K562 (cell line): ENCODE measurements around the gene COMTD1. TPM values are rescaled to one million over a fixed set of nuclear protein-coding genes. Genes with fewer than 3 reads are reported as not detected.

ENCODE experiments used
- BACH1 ChIP-seq: fragments of 200-800 bp; sonication (Bioruptor generic); IDR thresholded peaks from 2 replicates; pipeline ENCODE4 v1.6.1; 2016; ENCODE audit warnings: missing genetic modification characterization, missing compliant biosample characterization
- CAMTA2 ChIP-seq: fragments of 250-450 bp; sonication (Bioruptor Pico); conservative IDR thresholded peaks from 2 replicates; pipeline ENCODE4 v1.5.1; 2022
- CLOCK ChIP-seq: fragments of 250-450 bp; sonication (Bioruptor Pico); IDR thresholded peaks from 2 replicates; pipeline ENCODE4 v1.4.0; 2020; ENCODE audit warnings: mild to moderate bottlenecking, moderate library complexity, borderline replicate concordance
- CREB3L1 ChIP-seq: fragments of 450-650 bp; IDR thresholded peaks from 2 replicates; pipeline ENCODE4 v1.6.1; 2014; ENCODE audit warnings: low read depth, mild to moderate bottlenecking, moderate library complexity, borderline replicate concordance
- DEAF1 ChIP-seq: fragments of 450-650 bp; formaldehyde crosslinking; IDR thresholded peaks from 2 replicates; pipeline ENCODE4 v1.4.0; 2020; ENCODE audit warnings: mild to moderate bottlenecking, moderate library complexity
- E2F5 ChIP-seq: sonication (generic); formaldehyde crosslinking; IDR thresholded peaks from 2 replicates; pipeline ENCODE4 v1.8.0; 2022; ENCODE audit warnings: mild to moderate bottlenecking, missing genetic modification reagents
- ETS2 ChIP-seq: IDR thresholded peaks from 2 replicates; pipeline ENCODE4 v1.6.1; 2016; ENCODE audit warnings: borderline replicate concordance, missing genetic modification characterization, mild to moderate bottlenecking, moderate library complexity, missing compliant biosample characterization; ENCODE audit not compliant: poor library complexity, severe bottlenecking
- MBD1 ChIP-seq: fragments of 250-450 bp; sonication (Bioruptor Pico); IDR thresholded peaks from 2 replicates; pipeline ENCODE4 v1.8.0; 2022; ENCODE audit warnings: inconsistent platforms
- NCOA1 ChIP-seq: fragments of 450-650 bp; IDR thresholded peaks from 2 replicates; pipeline ENCODE4 v1.6.1; 2016; ENCODE audit warnings: low read depth
- NCOR1 ChIP-seq: fragments of 450-650 bp; IDR thresholded peaks from 2 replicates; pipeline ENCODE4 v1.6.1; 2016; ENCODE audit warnings: mild to moderate bottlenecking, moderate library complexity
- PCBP2 ChIP-seq: fragments of 200-400 bp; formaldehyde crosslinking; IDR thresholded peaks from 2 replicates; pipeline ENCODE4 v1.6.1; 2018; ENCODE audit warnings: low read length, low read depth, mild to moderate bottlenecking, moderate library complexity; ENCODE audit not compliant: poor library complexity, severe bottlenecking
- SAP30 ChIP-seq: fragments of 200-600 bp; sonication (generic); IDR thresholded peaks from 2 replicates; pipeline ENCODE4 v1.6.1; 2012; ENCODE audit warnings: borderline replicate concordance, low read depth, mild to moderate bottlenecking, moderate library complexity, low read length, control low read depth, inconsistent platforms; ENCODE audit not compliant: insufficient read depth, poor library complexity, severe bottlenecking
- SIX5 ChIP-seq, 2 experiments: IDR thresholded peaks; 2 replicates each; pipeline ENCODE4 v1.6.1; 2011; ENCODE audit warnings: low read length in 2 of 2, borderline replicate concordance in 1 of 2, low read depth in 1 of 2, mild to moderate bottlenecking in 1 of 2, moderate library complexity in 1 of 2; ENCODE audit not compliant: insufficient read depth in 1 of 2
- TARDBP ChIP-seq: fragments of 450-650 bp; IDR thresholded peaks from 2 replicates; pipeline ENCODE4 v1.6.1; 2016
- ZNF197 ChIP-seq: fragments of 200-800 bp; sonication (Bioruptor generic); IDR thresholded peaks from 2 replicates; pipeline ENCODE4 v1.6.1; 2016; ENCODE audit warnings: low read depth, missing genetic modification characterization, missing compliant biosample characterization
- ZNF551 ChIP-seq: fragments of 250-450 bp; sonication (Bioruptor Pico); IDR thresholded peaks from 2 replicates; pipeline ENCODE4 v1.5.0; 2021; ENCODE audit warnings: mild to moderate bottlenecking, moderate library complexity
- ZNF589 ChIP-seq: fragments of 200-800 bp; sonication (Bioruptor generic); IDR thresholded peaks from 2 replicates; pipeline ENCODE4 v1.6.1; 2016; ENCODE audit warnings: low read depth, missing genetic modification characterization, missing compliant biosample characterization
- polyA plus RNA-seq, 8 experiments: library from polyadenylated mRNA; depleted of rRNA in 4 of 8; stranded (reverse) in 5 of 8; unstranded in 3 of 8; fragments of >200 nt; fragmentation: Nextera tagmentation in 2 of 8; fragmentation: Illumina TruSeq in 1 of 8; extraction: Ambion mirVana in 2 of 8; extraction: Trizol in 1 of 8; gene quantifications; 2 replicates each; pipeline versions ENCODE4 v1.2.1 to v1.2.3, GENCODE V29; 2011 to 2014; ENCODE audit warnings: inconsistent platforms in 1 of 8, missing spikeins in 1 of 8
- total RNA-seq, 7 experiments: library from RNA; depleted of rRNA in 6 of 7; stranded (reverse); fragments of >200 nt in 6 of 7; fragmentation: Illumina TruSeq in 2 of 7; extraction: Trizol in 2 of 7; gene quantifications; 2 replicates each; pipeline versions ENCODE4 v1.2.1 to v1.2.3, GENCODE V29; 2011 to 2021; ENCODE audit warnings: low replicate concordance in 1 of 7

COMTD1 gene
- total and polyA plus RNA-seq, 9 of the 15 experiments (the other 6 are each of a cell fraction or from before 2014, with no cell fraction given), result 0.41 to 112 (median 13.7) TPM

GRCh38 chr10:75209921-75210281 is 25.9 kb downstream of the COMTD1 start (continued):
- TF ChIP-seq CREB3L1 (no peak), CAMTA2 (CRISPR knock-in tag) (no peak), TARDBP (no peak), SIX5 (IDR thresholded peaks at IDR 0.05; ENCODE audit: borderline replicate concordance in 1 of 2, insufficient read depth in 1 of 2, low read depth in 1 of 2, low read length in 2 of 2) (no peak), SAP30 (peak; percentile 69), NCOA1 (no peak; the same call in 1 of the 2 replicates), NCOR1 (no peak), BACH1 (tag) (peak; percentile 64; the same call in 1 of the 2 replicates), ZNF589 (peak; percentile 92; the same call in 1 of the 2 replicates), E2F5 (no peak; the same call in 1 of the 2 replicates), DEAF1 (no peak), CLOCK (CRISPR knock-in tag) (no peak), ETS2 (no peak), ZNF551 (no peak), PCBP2 (no peak), MBD1 (CRISPR knock-in tag) (no peak), ZNF197 (CRISPR knock-in tag) (peak; percentile 38; the same call in 1 of the 2 replicates)
